Stomach smooth muscle (tissue), 2 donors: Measurements from ENCODE around the gene ARHGAP30.

Source experiments
- H3K27ac ChIP-seq: one replicate; pipeline ENCODE4 v1.7.0; 2013; ENCODE audit warnings: mild to moderate bottlenecking, low read length, inconsistent platforms
- H3K27me3 ChIP-seq, 2 donors: one replicate each; pipeline ENCODE4 v1.7.0; 2013; ENCODE audit warnings: low read length in 2 of 2; ENCODE audit not compliant: insufficient read depth in 2 of 2, control insufficient read depth in 1 of 2
- H3K36me3 ChIP-seq, 2 donors: one replicate each; pipeline ENCODE4 v1.7.0; 2013; ENCODE audit warnings: low read length in 2 of 2; ENCODE audit not compliant: control insufficient read depth in 2 of 2, insufficient read depth in 2 of 2
- H3K4me1 ChIP-seq: one replicate; pipeline ENCODE4 v1.7.0; 2013; ENCODE audit warnings: low read length; ENCODE audit not compliant: control insufficient read depth, insufficient read depth
- H3K4me3 ChIP-seq, 2 donors: one replicate each; pipeline ENCODE4 v1.7.0; 2013; ENCODE audit warnings: low read length in 2 of 2
- H3K9ac ChIP-seq, 2 donors: one replicate each; pipeline ENCODE4 v1.7.0; 2013; ENCODE audit warnings: low read length in 2 of 2, mild to moderate bottlenecking in 1 of 2
- H3K9me3 ChIP-seq, 2 donors: one replicate each; pipeline ENCODE4 v1.7.0; 2013; ENCODE audit warnings: low read length in 2 of 2; ENCODE audit not compliant: control insufficient read depth in 2 of 2
- donor health status: healthy.
- donor health status: Pancreatic carcinoma.

ARHGAP30 gene

GRCh38 chr1:161051219-161051618 is 18.5 kb downstream of the ARHGAP30 start:
- H3K9ac ChIP-seq: no peak overlapping the region
- no peak overlapping the region for H3K27ac ChIP-seq
- H3K36me3 ChIP-seq: no peaks in the 10 kb centered on the region
- H3K4me3 ChIP-seq: no peak overlapping the region
- H3K27me3 ChIP-seq: peaks cover 7 to 13% of the 10 kb centered on the region in 2 donors
- H3K4me1 ChIP-seq: peaks cover 1% of the 10 kb centered on the region
- no peaks in the 10 kb centered on the region for H3K9me3 ChIP-seq

GRCh38 chr1:161048949-161049722 is 20.6 kb downstream of the ARHGAP30 start:
- Histone ChIP-seq H3K4me3 (no peak overlapping the region), H3K27ac (no peak overlapping the region), H3K4me1 (peaks cover 11% of the 10 kb centered on the region), H3K27me3 (peaks cover 0 to under 1% of the 10 kb centered on the region in 2 donors), H3K9me3 (no peaks in the 10 kb centered on the region), H3K36me3 (no peaks in the 10 kb centered on the region), H3K9ac (no peak overlapping the region)

GRCh38 chr1:161047436-161048420 is 22.0 kb downstream of the ARHGAP30 start:
- H3K4me3 ChIP-seq: no peak overlapping the region
- no peaks in the 10 kb centered on the region for H3K27me3 ChIP-seq
- H3K27ac ChIP-seq: no peak overlapping the region
- H3K36me3 ChIP-seq: peaks cover 5% of the 10 kb centered on the region in 2 donors
- H3K9me3 ChIP-seq: no peaks in the 10 kb centered on the region
- H3K9ac ChIP-seq: no peak overlapping the region
- H3K4me1 ChIP-seq: peaks cover 13% of the 10 kb centered on the region

- Histone ChIP-seq H3K27me3 (no peaks in the 10 kb centered on the region), H3K4me3 (peak overlapping the region; percentile 94), H3K9me3 (no peaks in the 10 kb centered on the region), H3K4me1 (peaks cover 13% of the 10 kb centered on the region), H3K36me3 (peaks cover 15% of the 10 kb centered on the region in 2 donors), H3K27ac (peak overlapping the region; percentile 96), H3K9ac (peak overlapping the region in 1 of 2 donors; percentile 95)
Observed at GRCh38 chr1:161046605-161047228, 23.0 kb downstream of the ARHGAP30 start.

GRCh38 chr1:161045736-161046604 is 23.7 kb downstream of the ARHGAP30 start, which contains the start of gene USF1:
TSS of gene USF1 (minus strand) at chr1:161045977. CDS start at chr1:161043275, 2,702 bp downstream.
- H3K4me1 ChIP-seq: peaks cover 13% of the 10 kb centered on the region
- H3K27me3 ChIP-seq: no peaks in the 10 kb centered on the region
- H3K9me3 ChIP-seq: no peaks in the 10 kb centered on the region
- peak within 1 kb of the TSS; percentile 96 for H3K27ac ChIP-seq
- H3K9ac ChIP-seq: peak within 1 kb of the TSS; percentile 93 to 95
- H3K36me3 ChIP-seq: peaks cover 21% of the 10 kb centered on the region in 2 donors
- peak within 1 kb of the TSS; percentile 94 for H3K4me3 ChIP-seq

GRCh38 chr1:161044908-161045735 is 24.6 kb downstream of the ARHGAP30 start:
- peak overlapping the region; percentile 96 for H3K27ac ChIP-seq

GRCh38 chr1:161044535-161044907 is 25.2 kb downstream of the ARHGAP30 start:
- Histone ChIP-seq H3K9ac (peak overlapping the region; percentile 91 to 95), H3K36me3 (peaks cover 34% of the 10 kb centered on the region in 2 donors)

More at GRCh38 chr1:161044908-161045735, 24.6 kb downstream of the ARHGAP30 start:
- Histone ChIP-seq H3K4me1 (peaks cover 13% of the 10 kb centered on the region), H3K36me3 (peaks cover 28% of the 10 kb centered on the region in 2 donors), H3K4me3 (peak overlapping the region; percentile 94), H3K9me3 (no peaks in the 10 kb centered on the region), H3K9ac (peak overlapping the region; percentile 91 to 95), H3K27me3 (no peaks in the 10 kb centered on the region)

GRCh38 chr1:161039546-161039945 is 30.1 kb downstream of the ARHGAP30 start:
- Histone ChIP-seq H3K36me3 (peaks cover 35 to 36% of the 10 kb centered on the region in 2 donors), H3K27me3 (no peaks in the 10 kb centered on the region), H3K4me1 (peaks cover 22% of the 10 kb centered on the region), H3K9me3 (no peaks in the 10 kb centered on the region), H3K9ac (no peak overlapping the region), H3K4me3 (no peak overlapping the region), H3K27ac (no peak overlapping the region)

More at GRCh38 chr1:161044535-161044907, 25.2 kb downstream of the ARHGAP30 start:
- Histone ChIP-seq H3K27ac (peak overlapping the region; percentile 96), H3K27me3 (no peaks in the 10 kb centered on the region), H3K9me3 (no peaks in the 10 kb centered on the region), H3K4me3 (peak overlapping the region; percentile 94), H3K4me1 (peaks cover 15% of the 10 kb centered on the region)

GRCh38 chr1:161039154-161039545 is 30.5 kb downstream of the ARHGAP30 start:
- H3K9ac ChIP-seq: no peak overlapping the region
- H3K4me3 ChIP-seq: peak overlapping the region; percentile 59 to 81
- H3K9me3 ChIP-seq: no peaks in the 10 kb centered on the region
- no peak overlapping the region for H3K27ac ChIP-seq
- peaks cover 35 to 36% of the 10 kb centered on the region in 2 donors for H3K36me3 ChIP-seq
- H3K4me1 ChIP-seq: peaks cover 18% of the 10 kb centered on the region
- H3K27me3 ChIP-seq: no peaks in the 10 kb centered on the region
